Fibroblast of lung (primary cell): ENCODE measurements around the gene SNX20. TPM values are rescaled to one million over a fixed set of nuclear protein-coding genes. Genes with fewer than 3 reads are reported as not detected.

Experiments
- DNase-seq, 2 donors: peaks; one replicate each; pipeline versions ENCODE4 v3.0.0 to v3.0.0-alpha.2; 2010; ENCODE audit warnings: low read depth in 2 of 2
- H2AFZ ChIP-seq: 2 replicates; pipeline ENCODE4 v1.5.1; 2012; ENCODE audit warnings: low read length, control low read depth, inconsistent platforms
- H3K27ac ChIP-seq: 2 replicates; pipeline ENCODE4 v1.5.1; 2011; ENCODE audit warnings: low read length, control low read depth; ENCODE audit not compliant: insufficient read depth
- H3K27me3 ChIP-seq: 2 replicates; pipeline ENCODE4 v1.5.1; 2011; ENCODE audit warnings: mild to moderate bottlenecking, low read length; ENCODE audit not compliant: control insufficient read depth, insufficient read depth
- H3K36me3 ChIP-seq: 2 replicates; pipeline ENCODE4 v1.5.1; 2011; ENCODE audit warnings: low read length; ENCODE audit not compliant: control insufficient read depth, insufficient read depth
- H3K4me1 ChIP-seq: 2 replicates; pipeline ENCODE4 v1.5.1; 2011; ENCODE audit warnings: low read length; ENCODE audit not compliant: control insufficient read depth, insufficient read depth; ENCODE audit errors: extremely low read depth
- H3K4me2 ChIP-seq: 2 replicates; pipeline ENCODE4 v1.5.1; 2011; ENCODE audit warnings: low read length, control low read depth; ENCODE audit not compliant: insufficient read depth; ENCODE audit errors: extremely low read depth
- H3K4me3 ChIP-seq, 4 experiments: fragments of 200-600 bp in 1 of 4; sonication (generic) in 1 of 4; replicated peaks in 1 of 4; 2 replicates each; pipeline ENCODE4 v1.5.1; 2011 to 2016; ENCODE audit warnings: low read length in 4 of 4, low read depth in 3 of 4, mild to moderate bottlenecking in 3 of 4, control low read depth in 2 of 4, inconsistent platforms in 1 of 4, mixed read lengths in 1 of 4; ENCODE audit not compliant: insufficient read depth in 1 of 4; ENCODE audit errors: control extremely low read depth in 1 of 4
- H3K79me2 ChIP-seq: 2 replicates; pipeline ENCODE4 v1.5.1; 2012; ENCODE audit warnings: mild to moderate bottlenecking, low read length, inconsistent platforms; ENCODE audit not compliant: control insufficient read depth, insufficient read depth
- H3K9ac ChIP-seq: 2 replicates; pipeline ENCODE4 v1.5.1; 2011; ENCODE audit warnings: mild to moderate bottlenecking, low read length, control low read depth; ENCODE audit not compliant: insufficient read depth
- H3K9me3 ChIP-seq: 2 replicates; pipeline ENCODE4 v1.5.1; 2012; ENCODE audit warnings: low read depth, low read length; ENCODE audit not compliant: control insufficient read depth, insufficient read depth
- H4K20me1 ChIP-seq: 2 replicates; pipeline ENCODE4 v1.5.1; 2011; ENCODE audit warnings: low read length; ENCODE audit not compliant: control insufficient read depth, insufficient read depth; ENCODE audit errors: extremely low read depth
- CTCF ChIP-seq, 2 donors: IDR thresholded peaks in 1 of 2; conservative IDR thresholded peaks in 1 of 2; 1 replicate in 1 of 2; 2 replicates in 1 of 2; pipeline ENCODE4 v1.5.1; 2011 to 2012; ENCODE audit warnings: low read length in 2 of 2, control low read depth in 1 of 2, inconsistent platforms in 1 of 2, low read depth in 1 of 2, mild to moderate bottlenecking in 1 of 2
- EZH2 ChIP-seq: IDR thresholded peaks from 2 replicates; pipeline ENCODE4 v1.5.1; 2012; ENCODE audit warnings: low read length, control low read depth, mild to moderate bottlenecking; ENCODE audit errors: missing control alignments
- polyA plus RNA-seq, 2 donors: library from polyadenylated mRNA; depleted of rRNA in 1 of 2; stranded (reverse) in 1 of 2; unstranded in 1 of 2; fragments of >200 nt; gene quantifications; 2 replicates each; pipeline ENCODE4 v1.2.1, GENCODE V29; 2011 to 2012; ENCODE audit warnings: missing spikeins in 1 of 2
- total RNA-seq: library from RNA; depleted of rRNA; stranded (reverse); fragments of >200 nt; gene quantifications from 2 replicates; pipeline ENCODE4 v1.2.1, GENCODE V29; 2014

SNX20 gene
- total and polyA plus RNA-seq, 2 donors (not counting 1 experiment from before 2014, with no cell fraction given) = not detected

DNA sequence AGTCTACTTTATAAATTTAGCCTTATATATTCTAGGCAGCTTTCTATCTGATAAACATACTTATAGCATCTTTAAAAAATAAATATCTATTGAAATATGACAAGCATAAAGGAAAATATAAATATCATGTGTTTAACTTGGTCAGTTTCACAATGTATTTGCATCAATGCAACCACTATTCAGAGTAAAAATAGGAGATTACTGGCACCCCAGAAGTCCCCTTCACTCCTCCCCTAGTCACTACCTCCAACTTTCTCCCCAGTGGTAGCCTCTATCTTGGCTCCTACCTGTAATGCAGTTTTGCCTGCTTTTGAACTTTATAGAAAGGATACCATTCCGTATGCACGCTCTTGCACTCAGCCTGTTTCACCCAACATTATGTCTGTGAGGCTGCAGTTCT lies 9.1 kb upstream of the SNX20 start:
- DNase-seq = no peak
- Histone ChIP-seq H3K9ac (no peak overlapping the region), H3K36me3 (no peaks in the 10 kb centered on the region), H4K20me1 (no peaks in the 10 kb centered on the region), H3K27me3 (peaks cover 2% of the 10 kb centered on the region), H2AFZ (no peak overlapping the region), H3K9me3 (no peaks in the 10 kb centered on the region), H3K4me3 (no peak overlapping the region), H3K27ac (no peak overlapping the region), H3K79me2 (no peaks in the 10 kb centered on the region), H3K4me1 (no peaks in the 10 kb centered on the region), H3K4me2 (no peak overlapping the region)
- TF ChIP-seq CTCF (conservative IDR thresholded peaks at IDR 0.05 in 1 of 2, IDR thresholded peaks at IDR 0.05 in 1 of 2; ENCODE audit: low read depth in 1 of 2, low read length in 2 of 2) (no peak), EZH2 (no peak)

- H3K4me3 ChIP-seq = no peak overlapping the region
- peaks cover 2% of the 10 kb centered on the region for H3K27me3 ChIP-seq
- no peak for DNase-seq
- no peak overlapping the region for H2AFZ ChIP-seq
- H3K4me2 ChIP-seq = no peak overlapping the region
- no peak overlapping the region for H3K9ac ChIP-seq
- H3K79me2 ChIP-seq = no peaks in the 10 kb centered on the region
- H3K4me1 ChIP-seq = no peaks in the 10 kb centered on the region
- H3K9me3 ChIP-seq = no peaks in the 10 kb centered on the region
- H4K20me1 ChIP-seq = no peaks in the 10 kb centered on the region
- H3K36me3 ChIP-seq = no peaks in the 10 kb centered on the region
- no peak overlapping the region for H3K27ac ChIP-seq
- TF ChIP-seq CTCF (conservative IDR thresholded peaks at IDR 0.05 in 1 of 2, IDR thresholded peaks at IDR 0.05 in 1 of 2; ENCODE audit: low read depth in 1 of 2, low read length in 2 of 2) (no peak), EZH2 (no peak)
These were observed 7.8 kb upstream of the SNX20 start for GRCh38 chr16:50688867-50689266.

GRCh38 chr16:50688083-50688482 lies 7.0 kb upstream of the SNX20 start:
- H3K79me2 ChIP-seq = no peaks in the 10 kb centered on the region
- no peak overlapping the region for H3K9ac ChIP-seq
- H3K27me3 ChIP-seq = peaks cover 2% of the 10 kb centered on the region
- no peaks in the 10 kb centered on the region for H4K20me1 ChIP-seq
- TF ChIP-seq CTCF (conservative IDR thresholded peaks at IDR 0.05 in 1 of 2, IDR thresholded peaks at IDR 0.05 in 1 of 2; ENCODE audit: low read depth in 1 of 2, low read length in 2 of 2) (no peak), EZH2 (no peak)
- H3K36me3 ChIP-seq = no peaks in the 10 kb centered on the region
- no peak overlapping the region for H3K27ac ChIP-seq
- DNase-seq = no peak
- no peak overlapping the region for H3K4me2 ChIP-seq
- no peaks in the 10 kb centered on the region for H3K4me1 ChIP-seq
- no peak overlapping the region for H2AFZ ChIP-seq
- H3K4me3 ChIP-seq = no peak overlapping the region
- H3K9me3 ChIP-seq = no peaks in the 10 kb centered on the region
